SK-N-SH (cell line): Measurements from ENCODE around the gene ATP2B3. TPM values are rescaled to one million over a fixed set of nuclear protein-coding genes. Genes with fewer than 3 reads are reported as not detected.

Source experiments
- CTCF ChIA-PET: fragments of 300-600, 350-600 bp; formaldehyde crosslinking; extraction: SDS; loops from one replicate; lab custom pipeline; 2021; lab: Yijun Ruan, JAX
- POLR2A ChIA-PET: fragments of 350-600 bp; sonication (Branson Sonifier 250); formaldehyde crosslinking; extraction: SDS; loops from one replicate; lab custom pipeline; 2020; ENCODE audit warnings: antibody characterized with exemption, inconsistent platforms; lab: Yijun Ruan, JAX
- DNase-seq: peaks from one replicate; pipeline ENCODE4 v3.0.0; 2012
- H2AFZ ChIP-seq: fragments of 200-600 bp; sonication (generic); 2 replicates; pipeline ENCODE4 v1.8.1; 2016; ENCODE audit warnings: antibody characterized with exemption, mild to moderate bottlenecking, low read depth
- H3F3A ChIP-seq: fragments of 200-600 bp; sonication (generic); replicated peaks from 2 replicates; pipeline ENCODE3; 2016; ENCODE audit warnings: antibody characterized with exemption, mild to moderate bottlenecking; ENCODE audit not compliant: insufficient read depth
- H3K27ac ChIP-seq, 2 experiments: fragments of 200-500 bp in 1 of 2; fragments of 200-600 bp in 1 of 2; sonication (Bioruptor generic) in 1 of 2; sonication (generic), shearing (Covaris generic) in 1 of 2; 2 replicates each; pipeline versions ENCODE4 v1.5.1 to v1.6.1; 2014 to 2016; ENCODE audit warnings: low read depth in 2 of 2, inconsistent platforms in 1 of 2, low read length in 1 of 2, mild to moderate bottlenecking in 1 of 2, mixed read lengths in 1 of 2
- H3K27me3 ChIP-seq: fragments of 200-600 bp; sonication (generic), shearing (Covaris generic); 2 replicates; pipeline ENCODE4 v1.6.1; 2016; ENCODE audit warnings: mixed run types; ENCODE audit not compliant: insufficient read depth
- H3K36me3 ChIP-seq, 2 experiments: fragments of 200-500 bp in 1 of 2; fragments of 200-600 bp in 1 of 2; sonication (Bioruptor generic) in 1 of 2; sonication (generic) in 1 of 2; replicated peaks in 1 of 2; 2 replicates each; pipeline versions ENCODE3 to v1.5.1; 2014 to 2016; ENCODE audit warnings: low read length in 1 of 2, mild to moderate bottlenecking in 1 of 2; ENCODE audit not compliant: insufficient read depth in 2 of 2, control insufficient read depth in 1 of 2
- H3K4me1 ChIP-seq, 2 experiments: fragments of 200-500 bp in 1 of 2; fragments of 200-600 bp in 1 of 2; sonication (Bioruptor generic) in 1 of 2; sonication (generic), shearing (Covaris generic) in 1 of 2; 2 replicates each; pipeline versions ENCODE4 v1.5.1 to v1.6.1; 2014 to 2016; ENCODE audit warnings: low read depth in 1 of 2, low read length in 1 of 2, mixed run types in 1 of 2; ENCODE audit not compliant: insufficient read depth in 2 of 2, control insufficient read depth in 1 of 2
- H3K4me2 ChIP-seq: fragments of 200-600 bp; sonication (generic), shearing (Covaris generic); 2 replicates; pipeline ENCODE4 v1.6.1; 2017; ENCODE audit warnings: mixed run types
- H3K4me3 ChIP-seq, 2 experiments: fragments of 200-500 bp in 1 of 2; fragments of 200-600 bp in 1 of 2; sonication (Bioruptor generic) in 1 of 2; sonication (generic), shearing (Covaris generic) in 1 of 2; 2 replicates each; pipeline versions ENCODE4 v1.5.1 to v1.8.1; 2014 to 2016; ENCODE audit warnings: low read depth in 2 of 2, inconsistent platforms in 1 of 2, low read length in 1 of 2, mild to moderate bottlenecking in 1 of 2, mixed read lengths in 1 of 2, moderate library complexity in 1 of 2
- H3K79me2 ChIP-seq: fragments of 200-600 bp; sonication (generic); 2 replicates; pipeline ENCODE4 v1.8.1; 2017; ENCODE audit warnings: mild to moderate bottlenecking; ENCODE audit not compliant: insufficient read depth
- H3K9ac ChIP-seq: fragments of 200-600 bp; sonication (generic); 2 replicates; pipeline ENCODE4 v1.6.1; 2017; ENCODE audit warnings: mixed run types
- H3K9me2 ChIP-seq: fragments of 200-600 bp; sonication (generic); 2 replicates; pipeline ENCODE4 v1.6.1; 2017; ENCODE audit warnings: mixed run types
- H3K9me3 ChIP-seq: fragments of 200-600 bp; sonication (generic); 2 replicates; pipeline ENCODE4 v1.6.1; 2017; ENCODE audit warnings: mixed run types, mild to moderate bottlenecking, moderate library complexity
- H4K20me1 ChIP-seq: fragments of 200-600 bp; sonication (generic); 2 replicates; pipeline ENCODE4 v1.6.1; 2017; ENCODE audit warnings: mild to moderate bottlenecking, mixed run types; ENCODE audit not compliant: insufficient read depth
- CHD2 ChIP-seq: fragments of 150-350 bp; IDR thresholded peaks from 2 replicates; pipeline ENCODE4 v1.6.1; 2018; ENCODE audit warnings: low read length; ENCODE audit not compliant: partially characterized antibody
- ELF1 ChIP-seq: IDR thresholded peaks from 2 replicates; pipeline ENCODE4 v1.4.0; 2012
- EZH2phosphoT487 ChIP-seq: fragments of 200-600 bp; sonication (generic); IDR thresholded peaks from 2 replicates; pipeline ENCODE4 v1.6.1; 2017; ENCODE audit warnings: low read depth, mixed run types, mild to moderate bottlenecking, antibody characterized with exemption, moderate library complexity, borderline replicate concordance
- GABPA ChIP-seq: IDR thresholded peaks from 2 replicates; pipeline ENCODE4 v1.4.0; 2012; ENCODE audit warnings: low read depth, mild to moderate bottlenecking
- GATA2 ChIP-seq: sonication (generic); formaldehyde crosslinking; IDR thresholded peaks from 2 replicates; pipeline ENCODE4 v1.5.0; 2020; ENCODE audit warnings: mild to moderate bottlenecking, missing genetic modification reagents
- MEF2A ChIP-seq: IDR thresholded peaks from 2 replicates; pipeline ENCODE4 v1.4.0; 2012; ENCODE audit warnings: low read depth, borderline replicate concordance
- POLR2AphosphoS5 ChIP-seq: IDR thresholded peaks from 2 replicates; pipeline ENCODE4 v1.6.1; 2012; ENCODE audit warnings: low read depth, low read length
- RAD21 ChIP-seq: IDR thresholded peaks from 2 replicates; pipeline ENCODE4 v1.6.1; 2012; ENCODE audit warnings: mild to moderate bottlenecking, low read length
- RFX5 ChIP-seq: IDR thresholded peaks from 2 replicates; pipeline ENCODE4 v1.6.1; 2012; ENCODE audit warnings: mild to moderate bottlenecking, improper control_type of control experiment, low read length
- TAF1 ChIP-seq: IDR thresholded peaks from 2 replicates; pipeline ENCODE4 v1.6.1; 2012; ENCODE audit warnings: low read depth, mild to moderate bottlenecking, low read length, moderate library complexity, borderline replicate concordance
- WGBS: methylation state at CpG from one replicate; pipeline ENCODE4 v1.1.6; 2017; ENCODE audit warnings: low lambda C conversion rate; 5-methylcytosine and 5-hydroxymethylcytosine counted together
- polyA plus RNA-seq, 3 experiments: library from polyadenylated mRNA; depleted of rRNA; stranded (reverse); fragments of >200 nt; gene quantifications; 2 replicates each; pipeline ENCODE4 v1.2.3, GENCODE V29; 2012
- TF ChIP-seq, protein P1 (sequence below): IDR thresholded peaks from 2 replicates; pipeline ENCODE4 v1.4.0; 2012; ENCODE audit warnings: low read depth
- TF ChIP-seq, protein P2 (sequence below): fragments of 150-350 bp; IDR thresholded peaks from 2 replicates; pipeline ENCODE4 v1.6.1; 2017; ENCODE audit warnings: antibody characterized with exemption, low read length, low read depth, borderline replicate concordance
- TF ChIP-seq, protein P3 (sequence below): IDR thresholded peaks from 2 replicates; pipeline ENCODE4 v1.4.0; 2012; ENCODE audit warnings: low read depth, borderline replicate concordance

The ATP2B3 gene
- polyA plus RNA-seq, 1 of the 3 experiments (the other 2 are of a cell fraction), result 0.16 TPM

DNA sequence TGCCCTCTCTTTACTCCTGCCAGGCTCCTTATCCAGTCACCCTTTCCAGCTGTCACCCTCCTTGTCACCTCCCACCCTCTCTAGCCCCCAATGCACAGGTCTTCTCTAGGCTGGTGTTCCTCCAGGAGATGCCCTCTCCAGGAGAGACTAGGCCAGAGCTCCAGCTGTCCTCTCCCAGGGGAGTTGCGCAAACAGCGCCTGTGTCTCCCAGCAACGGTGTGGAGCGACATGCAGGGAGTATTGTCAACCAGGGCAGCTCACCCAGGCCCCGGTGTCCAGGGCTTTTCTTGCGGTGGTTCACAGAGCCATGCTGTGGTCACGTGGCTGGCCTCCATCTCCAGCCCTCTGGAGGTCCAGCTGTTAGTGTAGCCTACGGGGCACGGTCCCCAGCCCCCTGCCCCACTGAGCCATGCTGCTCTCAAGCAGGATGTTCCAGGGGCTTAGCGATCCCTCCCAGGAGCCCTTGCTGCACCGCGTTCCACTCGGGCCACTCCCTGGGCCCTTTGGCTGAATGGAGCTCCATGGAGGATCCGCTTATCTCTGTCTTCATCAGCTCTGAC lies 46.7 kb downstream of the ATP2B3 start:
- POLR2A ChIA-PET, result no interaction called here
- no peaks in the 10 kb centered on the region for H3K79me2 ChIP-seq
- no peak overlapping the region for H3K4me3 ChIP-seq
- H3K9ac ChIP-seq, result no peak overlapping the region
- H2AFZ ChIP-seq, result no peak overlapping the region
- H4K20me1 ChIP-seq, result no peaks in the 10 kb centered on the region
- no peaks in the 10 kb centered on the region for H3F3A ChIP-seq
- no peaks in the 10 kb centered on the region for H3K4me1 ChIP-seq
- H3K27me3 ChIP-seq, result peaks cover 72% of the 10 kb centered on the region
- no peaks in the 10 kb centered on the region for H3K9me3 ChIP-seq
- no peaks in the 10 kb centered on the region for H3K36me3 ChIP-seq
- H3K27ac ChIP-seq, result no peak overlapping the region
- WGBS, result 53% methylated on average over 8 of the region's 14 CpGs
- TF ChIP-seq TAF1 (no peak), MEF2A (no peak), ELF1 (no peak), CHD2 (no peak), GATA2 (CRISPR knock-in tag) (no peak), RAD21 (no peak), RFX5 (no peak)
- TF ChIP-seq, protein P1, sequence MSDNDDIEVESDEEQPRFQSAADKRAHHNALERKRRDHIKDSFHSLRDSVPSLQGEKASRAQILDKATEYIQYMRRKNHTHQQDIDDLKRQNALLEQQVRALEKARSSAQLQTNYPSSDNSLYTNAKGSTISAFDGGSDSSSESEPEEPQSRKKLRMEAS, result no peak
- TF ChIP-seq, protein P2, sequence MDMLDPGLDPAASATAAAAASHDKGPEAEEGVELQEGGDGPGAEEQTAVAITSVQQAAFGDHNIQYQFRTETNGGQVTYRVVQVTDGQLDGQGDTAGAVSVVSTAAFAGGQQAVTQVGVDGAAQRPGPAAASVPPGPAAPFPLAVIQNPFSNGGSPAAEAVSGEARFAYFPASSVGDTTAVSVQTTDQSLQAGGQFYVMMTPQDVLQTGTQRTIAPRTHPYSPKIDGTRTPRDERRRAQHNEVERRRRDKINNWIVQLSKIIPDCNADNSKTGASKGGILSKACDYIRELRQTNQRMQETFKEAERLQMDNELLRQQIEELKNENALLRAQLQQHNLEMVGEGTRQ, result no peak
- H3K4me2 ChIP-seq, result no peak overlapping the region
- no peak for DNase-seq
- CTCF ChIA-PET, result interaction anchor here (1.1 to 3.8 kb wide), 7 partner anchors 10 to 389 kb away, joined by 3 to 27 read pairs (median 7); no protein-coding TSS in a partner anchor
- H3K9me2 ChIP-seq, result no peaks in the 10 kb centered on the region

DNA sequence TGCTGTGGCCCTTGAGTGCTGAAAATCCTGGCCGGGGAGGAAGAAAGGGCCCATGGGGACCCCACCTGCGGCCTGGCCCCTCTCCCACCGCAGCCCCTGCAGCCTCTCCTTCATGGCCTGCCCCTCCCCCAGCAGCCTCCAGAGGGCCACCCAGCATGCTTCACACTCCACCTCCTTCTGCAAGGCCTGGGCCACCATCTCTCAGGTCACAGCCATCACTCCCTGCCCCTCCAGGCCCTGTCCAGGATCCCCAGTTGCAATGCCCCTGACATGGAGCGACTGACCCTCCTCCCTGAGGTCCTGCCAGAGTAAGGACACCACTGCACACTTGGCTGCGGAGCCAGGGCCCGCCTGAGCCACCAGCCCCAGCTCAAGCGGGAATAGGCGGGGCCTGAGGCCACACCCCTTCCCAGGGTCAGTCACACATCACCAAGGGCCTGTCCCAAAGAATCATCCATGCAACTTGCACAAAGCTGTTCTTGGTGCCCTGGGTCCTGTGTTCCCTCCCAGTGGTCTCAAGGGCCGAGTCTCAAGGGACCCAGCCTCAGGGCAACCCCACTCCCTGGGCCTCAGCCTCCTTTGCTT lies 48.6 kb downstream of the ATP2B3 start:
- DNase-seq, result no peak
- no peaks in the 10 kb centered on the region for H4K20me1 ChIP-seq
- H3K27ac ChIP-seq, result no peak overlapping the region
- H3K9me3 ChIP-seq, result no peaks in the 10 kb centered on the region
- no peak overlapping the region for H3K9ac ChIP-seq
- no peak overlapping the region for H3K4me3 ChIP-seq
- TF ChIP-seq, protein P3, sequence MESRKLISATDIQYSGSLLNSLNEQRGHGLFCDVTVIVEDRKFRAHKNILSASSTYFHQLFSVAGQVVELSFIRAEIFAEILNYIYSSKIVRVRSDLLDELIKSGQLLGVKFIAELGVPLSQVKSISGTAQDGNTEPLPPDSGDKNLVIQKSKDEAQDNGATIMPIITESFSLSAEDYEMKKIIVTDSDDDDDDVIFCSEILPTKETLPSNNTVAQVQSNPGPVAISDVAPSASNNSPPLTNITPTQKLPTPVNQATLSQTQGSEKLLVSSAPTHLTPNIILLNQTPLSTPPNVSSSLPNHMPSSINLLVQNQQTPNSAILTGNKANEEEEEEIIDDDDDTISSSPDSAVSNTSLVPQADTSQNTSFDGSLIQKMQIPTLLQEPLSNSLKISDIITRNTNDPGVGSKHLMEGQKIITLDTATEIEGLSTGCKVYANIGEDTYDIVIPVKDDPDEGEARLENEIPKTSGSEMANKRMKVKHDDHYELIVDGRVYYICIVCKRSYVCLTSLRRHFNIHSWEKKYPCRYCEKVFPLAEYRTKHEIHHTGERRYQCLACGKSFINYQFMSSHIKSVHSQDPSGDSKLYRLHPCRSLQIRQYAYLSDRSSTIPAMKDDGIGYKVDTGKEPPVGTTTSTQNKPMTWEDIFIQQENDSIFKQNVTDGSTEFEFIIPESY, result no peak
- TF ChIP-seq, protein P1, result no peak
- TF ChIP-seq POLR2AphosphoS5, result no peak
- TF ChIP-seq GABPA, result no peak
- no peak for TF ChIP-seq TAF1
- TF ChIP-seq EZH2phosphoT487, result no peak
- H2AFZ ChIP-seq, result no peak overlapping the region
- H3K4me1 ChIP-seq, result no peaks in the 10 kb centered on the region
- H3K36me3 ChIP-seq, result no peaks in the 10 kb centered on the region
- ChIA-PET POLR2A (no interaction called here), CTCF (interaction anchor here (1.9 to 3.8 kb wide), 4 partner anchors 12 to 101 kb away, joined by 7 to 27 read pairs (median 14); no protein-coding TSS in a partner anchor)
- no peak overlapping the region for H3K4me2 ChIP-seq
- WGBS, result 42% methylated on average over 3 of the region's 9 CpGs
- no peaks in the 10 kb centered on the region for H3K9me2 ChIP-seq
- H3K27me3 ChIP-seq, result peaks cover 60% of the 10 kb centered on the region
- H3K79me2 ChIP-seq, result no peaks in the 10 kb centered on the region
- no peaks in the 10 kb centered on the region for H3F3A ChIP-seq
